HepG2 (cell line): Measurements from ENCODE around the gene ADGRF5. TPM values are rescaled to one million over a fixed set of nuclear protein-coding genes. Genes with fewer than 3 reads are reported as not detected.

Experiments
- AHR ChIP-seq: IDR thresholded peaks from 2 replicates; pipeline ENCODE4 v1.6.1; 2018; ENCODE audit warnings: missing genetic modification reagents, missing compliant biosample characterization
- BCL6 ChIP-seq: IDR thresholded peaks from 2 replicates; pipeline ENCODE4 v1.6.1; 2016; ENCODE audit warnings: missing genetic modification reagents, missing compliant biosample characterization
- GABPA ChIP-seq, 2 experiments: IDR thresholded peaks; 2 replicates each; pipeline ENCODE4 v1.6.1; 2011 to 2016; ENCODE audit warnings: low read depth in 2 of 2, low read length in 1 of 2, missing biosample characterization in 1 of 2, missing genetic modification characterization in 1 of 2
- GABPB1 ChIP-seq: IDR thresholded peaks from 2 replicates; pipeline ENCODE4 v1.6.1; 2016; ENCODE audit warnings: mild to moderate bottlenecking, missing genetic modification reagents, moderate library complexity, missing compliant biosample characterization
- GATAD1 ChIP-seq: IDR thresholded peaks from 2 replicates; pipeline ENCODE4 v1.6.1; 2016; ENCODE audit warnings: missing genetic modification reagents, missing compliant biosample characterization
- GTF3A ChIP-seq: sonication (generic); formaldehyde crosslinking; conservative IDR thresholded peaks from 2 replicates; pipeline ENCODE4 v1.4.0; 2020; ENCODE audit warnings: mild to moderate bottlenecking, missing genetic modification reagents
- JARID2 ChIP-seq: sonication (generic); formaldehyde crosslinking; IDR thresholded peaks from 2 replicates; pipeline ENCODE4 v1.8.1; 2023; ENCODE audit warnings: missing genetic modification reagents, inconsistent platforms; ENCODE audit not compliant: insufficient replicate concordance
- KDM4B ChIP-seq: sonication (generic); formaldehyde crosslinking; IDR thresholded peaks from 2 replicates; pipeline ENCODE4 v1.4.0; 2020; ENCODE audit warnings: missing genetic modification reagents
- KLF13 ChIP-seq: sonication (generic); formaldehyde crosslinking; IDR thresholded peaks from 2 replicates; pipeline ENCODE4 v1.4.0; 2020; ENCODE audit warnings: mild to moderate bottlenecking, missing genetic modification reagents
- NFATC3 ChIP-seq: sonication (generic); formaldehyde crosslinking; IDR thresholded peaks from 2 replicates; pipeline ENCODE4 v1.5.1; 2020; ENCODE audit warnings: mild to moderate bottlenecking, missing genetic modification reagents
- NPAS2 ChIP-seq: sonication (generic); formaldehyde crosslinking; IDR thresholded peaks from 2 replicates; pipeline ENCODE4 v1.8.0; 2022; ENCODE audit warnings: mild to moderate bottlenecking, missing genetic modification reagents, borderline replicate concordance
- RFX5 ChIP-seq: IDR thresholded peaks from 2 replicates; pipeline ENCODE4 v1.6.1; 2011; ENCODE audit warnings: low read depth, low read length, improper control_type of control experiment
- RNF2 ChIP-seq: fragments of 450-650 bp; conservative IDR thresholded peaks from 2 replicates; pipeline ENCODE4 v1.6.1; 2016; ENCODE audit warnings: low read depth
- SPEN ChIP-seq: sonication (generic); formaldehyde crosslinking; IDR thresholded peaks from 2 replicates; pipeline ENCODE4 v1.5.1; 2020; ENCODE audit warnings: low read depth, mild to moderate bottlenecking, missing genetic modification reagents
- ZBTB42 ChIP-seq: sonication (generic); formaldehyde crosslinking; IDR thresholded peaks from 2 replicates; pipeline ENCODE4 v1.5.0; 2020; ENCODE audit warnings: mild to moderate bottlenecking, missing genetic modification reagents
- ZFP37 ChIP-seq: sonication (generic); formaldehyde crosslinking; IDR thresholded peaks from 2 replicates; pipeline ENCODE4 v1.4.0; 2020; ENCODE audit warnings: missing genetic modification reagents, borderline replicate concordance
- ZNF10 ChIP-seq: sonication (generic); formaldehyde crosslinking; IDR thresholded peaks from 2 replicates; pipeline ENCODE4 v1.4.0; 2020; ENCODE audit warnings: mild to moderate bottlenecking, low read depth, missing genetic modification reagents, borderline replicate concordance
- ZNF251 ChIP-seq: sonication (generic); formaldehyde crosslinking; IDR thresholded peaks from 2 replicates; pipeline ENCODE4 v1.9.0; 2021; ENCODE audit warnings: mild to moderate bottlenecking, missing genetic modification reagents
- ZNF326 ChIP-seq: sonication (generic); formaldehyde crosslinking; IDR thresholded peaks from 2 replicates; pipeline ENCODE4 v1.4.0; 2020; ENCODE audit warnings: missing genetic modification reagents, borderline replicate concordance
- ZNF329 ChIP-seq: sonication (generic); formaldehyde crosslinking; IDR thresholded peaks from 2 replicates; pipeline ENCODE4 v1.9.0; 2021; ENCODE audit warnings: low read depth, mild to moderate bottlenecking, missing genetic modification reagents
- ZNF333 ChIP-seq: sonication (generic); formaldehyde crosslinking; IDR thresholded peaks from 2 replicates; pipeline ENCODE4 v1.4.0; 2020; ENCODE audit warnings: mild to moderate bottlenecking, missing genetic modification reagents, borderline replicate concordance
- ZNF431 ChIP-seq: sonication (generic); formaldehyde crosslinking; IDR thresholded peaks from 2 replicates; pipeline ENCODE4 v1.9.0; 2022; ENCODE audit warnings: missing genetic modification reagents, low read depth, mild to moderate bottlenecking, borderline replicate concordance
- ZNF615 ChIP-seq: sonication (generic); formaldehyde crosslinking; IDR thresholded peaks from 2 replicates; pipeline ENCODE4 v1.5.0; 2020; ENCODE audit warnings: mild to moderate bottlenecking, missing genetic modification reagents, borderline replicate concordance
- ZNF775 ChIP-seq: sonication (generic); formaldehyde crosslinking; IDR thresholded peaks from 2 replicates; pipeline ENCODE4 v1.4.0; 2020; ENCODE audit warnings: missing genetic modification reagents, mild to moderate bottlenecking, moderate library complexity, borderline replicate concordance
- ZNF839 ChIP-seq: sonication (generic); formaldehyde crosslinking; IDR thresholded peaks from 2 replicates; pipeline ENCODE4 v1.4.0; 2020; ENCODE audit warnings: missing genetic modification reagents, mild to moderate bottlenecking, borderline replicate concordance
- ZSCAN12 ChIP-seq: sonication (generic); formaldehyde crosslinking; IDR thresholded peaks from 2 replicates; pipeline ENCODE4 v1.9.0; 2021; ENCODE audit warnings: mild to moderate bottlenecking, missing genetic modification reagents
- polyA plus RNA-seq, 8 experiments: library from polyadenylated mRNA; depleted of rRNA in 3 of 8; stranded (reverse) in 7 of 8; unstranded in 1 of 8; fragments of >200 nt; fragmentation: Illumina TruSeq in 4 of 8; extraction: Trizol in 4 of 8; gene quantifications; 2 replicates each; pipeline versions ENCODE4 v1.2.1 to v1.2.3, GENCODE V29; 2011 to 2016; ENCODE audit warnings: low read depth in 4 of 8, missing spikeins in 1 of 8, mixed read lengths in 1 of 8; ENCODE audit not compliant: insufficient read depth in 1 of 8
- total RNA-seq, 5 experiments: library from RNA; depleted of rRNA; stranded (reverse); fragments of >200 nt; fragmentation: Illumina TruSeq; extraction: Trizol; gene quantifications; 2 replicates each; pipeline ENCODE4 v1.2.3, GENCODE V29; 2016; ENCODE audit warnings: low read depth in 1 of 5
- TF ChIP-seq, protein P1 (sequence below): sonication (generic); formaldehyde crosslinking; IDR thresholded peaks from 2 replicates; pipeline ENCODE4 v1.4.0; 2020; ENCODE audit warnings: missing genetic modification reagents
- TF ChIP-seq, protein P2 (sequence below): sonication (generic); formaldehyde crosslinking; IDR thresholded peaks from 2 replicates; pipeline ENCODE4 v1.4.0; 2020; ENCODE audit warnings: missing genetic modification reagents
- TF ChIP-seq, protein P3 (sequence below): sonication (generic); formaldehyde crosslinking; conservative IDR thresholded peaks from 2 replicates; pipeline ENCODE4 v1.4.0; 2020; ENCODE audit warnings: missing genetic modification reagents
- TF ChIP-seq, protein P4 (sequence below): IDR thresholded peaks from 2 replicates; pipeline ENCODE4 v1.6.1; 2016; ENCODE audit warnings: missing genetic modification reagents, missing compliant biosample characterization

The ADGRF5 gene
- total and polyA plus RNA-seq, 2 of the 13 experiments (the other 11 are each of a cell fraction or from before 2014, with no cell fraction given) = not detected

DNA sequence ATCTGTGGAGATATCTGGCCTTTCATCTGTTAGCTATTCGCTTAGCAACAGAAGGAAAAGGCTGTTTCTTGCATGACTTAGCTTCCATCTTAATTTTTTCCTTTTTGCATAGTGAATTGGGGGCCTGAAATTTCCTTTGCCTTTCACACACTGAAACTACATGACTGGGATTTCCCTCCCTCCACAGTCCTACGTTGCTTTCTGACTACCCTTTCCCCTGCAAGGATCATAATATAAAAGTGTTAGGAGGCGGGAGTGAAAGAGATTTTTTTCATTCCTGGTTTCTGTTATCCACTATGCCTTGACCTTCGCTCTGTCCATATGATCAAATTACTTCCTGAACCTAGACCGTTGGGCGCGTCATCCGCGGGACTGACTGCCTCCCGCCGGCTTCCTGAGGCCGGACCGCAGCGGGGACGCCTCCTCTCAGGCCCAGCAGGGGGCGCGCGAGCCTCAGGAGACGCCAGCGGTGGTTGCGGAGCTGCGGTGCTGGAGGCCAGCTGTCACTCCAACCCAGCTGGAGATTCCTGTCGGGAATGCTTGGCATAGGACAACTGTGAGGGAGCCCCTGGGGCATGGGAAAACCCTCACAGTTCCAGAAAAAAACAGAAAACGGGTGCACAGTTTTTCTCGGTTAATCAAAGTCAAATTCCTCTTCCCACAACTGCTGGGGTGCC, 72.9 kb downstream of the ADGRF5 start (continued):
- no peak for TF ChIP-seq RFX5
- TF ChIP-seq ZNF615 (CRISPR knock-in tag) = no peak
- TF ChIP-seq GATAD1 = peak; percentile 59; the same call in 1 of the 2 replicates
- TF ChIP-seq ZNF329 (CRISPR knock-in tag) = no peak
- no peak for TF ChIP-seq ZNF333 (CRISPR knock-in tag)
- peak; percentile 38 for TF ChIP-seq JARID2 (CRISPR knock-in tag)
- TF ChIP-seq GTF3A = no peak
- no peak for TF ChIP-seq ZFP37 (CRISPR knock-in tag)
- TF ChIP-seq GABPA (IDR thresholded peaks at IDR 0.05; ENCODE audit: low read depth, low read length) = no peak
- 0 out of 2 replicates have a peak, but pooled peaks have one; percentile 15 for TF ChIP-seq GABPA (CRISPR knock-in tag; IDR thresholded peaks at IDR 0.05; ENCODE audit: low read depth)
- no peak for TF ChIP-seq ZNF326 (CRISPR knock-in tag)
- no peak for TF ChIP-seq ZNF10 (CRISPR knock-in tag)
- TF ChIP-seq ZBTB42 (CRISPR knock-in tag) = no peak
- TF ChIP-seq ZNF251 (CRISPR knock-in tag) = no peak
- TF ChIP-seq, protein P1, sequence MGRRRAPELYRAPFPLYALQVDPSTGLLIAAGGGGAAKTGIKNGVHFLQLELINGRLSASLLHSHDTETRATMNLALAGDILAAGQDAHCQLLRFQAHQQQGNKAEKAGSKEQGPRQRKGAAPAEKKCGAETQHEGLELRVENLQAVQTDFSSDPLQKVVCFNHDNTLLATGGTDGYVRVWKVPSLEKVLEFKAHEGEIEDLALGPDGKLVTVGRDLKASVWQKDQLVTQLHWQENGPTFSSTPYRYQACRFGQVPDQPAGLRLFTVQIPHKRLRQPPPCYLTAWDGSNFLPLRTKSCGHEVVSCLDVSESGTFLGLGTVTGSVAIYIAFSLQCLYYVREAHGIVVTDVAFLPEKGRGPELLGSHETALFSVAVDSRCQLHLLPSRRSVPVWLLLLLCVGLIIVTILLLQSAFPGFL = no peak
- TF ChIP-seq ZNF775 (CRISPR knock-in tag) = no peak
- peak; percentile 71 for TF ChIP-seq BCL6 (CRISPR knock-in tag)
- TF ChIP-seq, protein P2, sequence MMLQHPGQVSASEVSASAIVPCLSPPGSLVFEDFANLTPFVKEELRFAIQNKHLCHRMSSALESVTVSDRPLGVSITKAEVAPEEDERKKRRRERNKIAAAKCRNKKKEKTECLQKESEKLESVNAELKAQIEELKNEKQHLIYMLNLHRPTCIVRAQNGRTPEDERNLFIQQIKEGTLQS (CRISPR knock-in tag) = 0 out of 2 replicates have a peak, but pooled peaks have one; percentile 44
- 0 out of 2 replicates have a peak, but pooled peaks have one; percentile 67 for TF ChIP-seq AHR
- TF ChIP-seq GABPB1 = peak; percentile 83
- TF ChIP-seq NPAS2 (CRISPR knock-in tag) = no peak
- TF ChIP-seq, protein P3, sequence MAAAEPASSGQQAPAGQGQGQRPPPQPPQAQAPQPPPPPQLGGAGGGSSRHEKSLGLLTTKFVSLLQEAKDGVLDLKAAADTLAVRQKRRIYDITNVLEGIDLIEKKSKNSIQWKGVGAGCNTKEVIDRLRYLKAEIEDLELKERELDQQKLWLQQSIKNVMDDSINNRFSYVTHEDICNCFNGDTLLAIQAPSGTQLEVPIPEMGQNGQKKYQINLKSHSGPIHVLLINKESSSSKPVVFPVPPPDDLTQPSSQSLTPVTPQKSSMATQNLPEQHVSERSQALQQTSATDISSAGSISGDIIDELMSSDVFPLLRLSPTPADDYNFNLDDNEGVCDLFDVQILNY (CRISPR knock-in tag) = no peak
- no peak for TF ChIP-seq ZNF431 (CRISPR knock-in tag)
- TF ChIP-seq ZSCAN12 (CRISPR knock-in tag) = no peak
- no peak for TF ChIP-seq RNF2
- no peak for TF ChIP-seq NFATC3
- no peak for TF ChIP-seq KLF13 (CRISPR knock-in tag)
- no peak for TF ChIP-seq ZNF839 (CRISPR knock-in tag)
- TF ChIP-seq, protein P4, sequence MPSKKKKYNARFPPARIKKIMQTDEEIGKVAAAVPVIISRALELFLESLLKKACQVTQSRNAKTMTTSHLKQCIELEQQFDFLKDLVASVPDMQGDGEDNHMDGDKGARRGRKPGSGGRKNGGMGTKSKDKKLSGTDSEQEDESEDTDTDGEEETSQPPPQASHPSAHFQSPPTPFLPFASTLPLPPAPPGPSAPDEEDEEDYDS = no peak
- no peak for TF ChIP-seq KDM4B (CRISPR knock-in tag)
- TF ChIP-seq SPEN (CRISPR knock-in tag) = peak; percentile 73
